IPS DF 19.7 (cell line): ENCODE data around the gene SETD7.

Experiments used
- DNase-seq: peaks from one replicate; pipeline ENCODE4 v3.0.0-alpha.2; 2013; ENCODE audit warnings: low read depth, low spot score

SETD7 gene

GRCh38 chr4:139550724-139551429 lies 5.1 kb downstream of the SETD7 start:
- DNase-seq = no peak

GRCh38 chr4:139547979-139548378 lies 8.0 kb downstream of the SETD7 start:
- DNase-seq = no peak

GRCh38 chr4:139540632-139541031 lies 15.4 kb downstream of the SETD7 start:
- no peak for DNase-seq

GRCh38 chr4:139540161-139540560 lies 15.9 kb downstream of the SETD7 start:
- no peak for DNase-seq

- no peak for DNase-seq
These were observed 18.7 kb downstream of the SETD7 start for GRCh38 chr4:139537292-139537691.

- no peak for DNase-seq
These were observed 20.2 kb downstream of the SETD7 start for GRCh38 chr4:139535871-139536234.

- no peak for DNase-seq
These were observed 20.7 kb downstream of the SETD7 start for GRCh38 chr4:139535228-139535870.

- DNase-seq = no peak
These were observed 21.6 kb downstream of the SETD7 start for GRCh38 chr4:139534287-139534950.

GRCh38 chr4:139533511-139533910 lies 22.5 kb downstream of the SETD7 start:
- no peak for DNase-seq

GRCh38 chr4:139532947-139533346 lies 23.1 kb downstream of the SETD7 start:
- DNase-seq = no peak

- no peak for DNase-seq
These were observed 25.1 kb downstream of the SETD7 start for GRCh38 chr4:139530833-139531427.

- DNase-seq = no peak
These were observed 27.5 kb downstream of the SETD7 start for GRCh38 chr4:139528377-139529005.

GRCh38 chr4:139526928-139527327 lies 29.1 kb downstream of the SETD7 start:
- no peak for DNase-seq

GRCh38 chr4:139525414-139525813 lies 30.6 kb downstream of the SETD7 start:
- DNase-seq = no peak

GRCh38 chr4:139524062-139524631 lies 31.9 kb downstream of the SETD7 start:
- no peak for DNase-seq

GRCh38 chr4:139523076-139523475 lies 32.9 kb downstream of the SETD7 start:
- DNase-seq = no peak

GRCh38 chr4:139522457-139522856 lies 33.6 kb downstream of the SETD7 start:
- DNase-seq = peak; percentile 17

GRCh38 chr4:139521754-139522401 lies 34.1 kb downstream of the SETD7 start:
- no peak for DNase-seq

- DNase-seq = no peak
These were observed 40.5 kb downstream of the SETD7 start for GRCh38 chr4:139515531-139515958.

GRCh38 chr4:139514382-139515059 lies 41.5 kb downstream of the SETD7 start:
- DNase-seq = no peak

GRCh38 chr4:139511320-139511719 lies 44.7 kb downstream of the SETD7 start:
- no peak for DNase-seq
